ENCODE measurements around the gene NEIL3.

Gene NEIL3

GRCh38 chr4:177411996-177412395 lies 102.3 kb downstream of the NEIL3 start:
- DNase-seq (ENCODE audit: low read depth in 1 of 2, low spot score in 1 of 2) = no peak

Data from activated CD4-positive, alpha-beta T cell treated with anti-CD3 and anti-CD28 coated beads, Interleukin-2, amount 50 U/mL, for 24 hours (primary cell).